Measurements from ENCODE around the gene IP6K1. TPM values are rescaled to one million over a fixed set of nuclear protein-coding genes. Genes with fewer than 3 reads are reported as not detected.

Gene IP6K1
- total RNA-seq, 1 donor from 2014 or later = 63.3 TPM

DNA sequence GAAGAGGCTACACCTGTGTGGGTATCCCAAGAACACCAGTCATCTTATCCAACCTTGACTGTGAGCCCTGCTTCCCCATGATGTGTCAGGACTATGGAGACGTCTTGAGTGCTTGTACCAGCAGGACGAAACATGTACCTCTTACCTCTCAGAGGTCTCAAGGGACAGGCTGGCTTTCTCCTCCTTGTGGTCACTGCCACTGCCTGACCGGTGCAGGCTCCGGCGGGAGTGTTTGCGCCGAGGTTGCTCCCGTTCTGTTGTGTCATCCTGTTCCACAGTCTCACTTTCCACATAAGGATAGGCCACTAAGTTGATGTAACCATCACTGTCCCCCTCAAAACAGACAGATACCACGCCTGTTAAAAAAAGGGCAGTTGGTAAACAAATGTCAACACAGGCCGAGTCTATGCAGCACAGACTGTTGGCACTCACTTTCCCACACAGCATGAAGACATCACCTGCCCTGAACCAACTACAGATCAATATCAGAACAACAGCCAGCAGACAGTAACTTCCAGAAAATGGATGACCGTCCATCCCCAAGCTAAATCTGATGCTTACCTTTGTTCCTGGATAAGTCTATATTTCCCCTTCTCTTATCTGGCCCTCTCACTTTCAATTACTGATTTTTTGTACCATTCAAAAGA, 48.2 kb downstream of the IP6K1 start:
- no peak overlapping the region for H3K27ac Mint-ChIP-seq (ENCODE audit: unreplicated experiment)

DNA sequence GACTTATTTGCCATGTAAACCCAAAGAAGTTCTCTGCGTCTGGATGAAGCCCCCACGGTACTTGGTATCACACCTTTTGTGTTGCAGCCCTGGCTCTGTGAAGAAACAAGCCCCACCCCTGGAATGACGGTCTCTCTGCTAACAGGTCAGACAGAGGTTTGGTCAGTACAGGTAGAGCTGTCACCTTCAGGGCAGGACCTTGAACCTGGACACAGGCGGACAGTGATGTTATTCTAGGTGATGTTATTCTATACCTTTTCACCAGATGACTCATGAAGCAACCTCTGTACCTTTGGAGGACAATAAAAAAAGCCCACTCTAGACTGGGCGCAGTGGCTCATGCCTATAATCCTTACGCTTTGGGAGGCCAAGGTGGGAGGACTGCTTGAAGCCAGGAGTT, 51.6 kb downstream of the IP6K1 start:
- H3K36me3 Mint-ChIP-seq (ENCODE audit: low read depth) = peaks cover 28% of the 10 kb centered on the region
- TF ChIP-seq, protein P1, sequence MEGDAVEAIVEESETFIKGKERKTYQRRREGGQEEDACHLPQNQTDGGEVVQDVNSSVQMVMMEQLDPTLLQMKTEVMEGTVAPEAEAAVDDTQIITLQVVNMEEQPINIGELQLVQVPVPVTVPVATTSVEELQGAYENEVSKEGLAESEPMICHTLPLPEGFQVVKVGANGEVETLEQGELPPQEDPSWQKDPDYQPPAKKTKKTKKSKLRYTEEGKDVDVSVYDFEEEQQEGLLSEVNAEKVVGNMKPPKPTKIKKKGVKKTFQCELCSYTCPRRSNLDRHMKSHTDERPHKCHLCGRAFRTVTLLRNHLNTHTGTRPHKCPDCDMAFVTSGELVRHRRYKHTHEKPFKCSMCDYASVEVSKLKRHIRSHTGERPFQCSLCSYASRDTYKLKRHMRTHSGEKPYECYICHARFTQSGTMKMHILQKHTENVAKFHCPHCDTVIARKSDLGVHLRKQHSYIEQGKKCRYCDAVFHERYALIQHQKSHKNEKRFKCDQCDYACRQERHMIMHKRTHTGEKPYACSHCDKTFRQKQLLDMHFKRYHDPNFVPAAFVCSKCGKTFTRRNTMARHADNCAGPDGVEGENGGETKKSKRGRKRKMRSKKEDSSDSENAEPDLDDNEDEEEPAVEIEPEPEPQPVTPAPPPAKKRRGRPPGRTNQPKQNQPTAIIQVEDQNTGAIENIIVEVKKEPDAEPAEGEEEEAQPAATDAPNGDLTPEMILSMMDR (conservative IDR thresholded peaks at IDR 0.05) = no peak
- H3K27me3 Mint-ChIP-seq (ENCODE audit: low read depth) = no peaks in the 10 kb centered on the region
- no peak overlapping the region for H3K4me3 Mint-ChIP-seq
- H3K27ac Mint-ChIP-seq (ENCODE audit: unreplicated experiment) = no peak overlapping the region
- DNase-seq (ENCODE audit: low read depth, low spot score) = no peak
- H3K4me1 Mint-ChIP-seq = no peaks in the 10 kb centered on the region
- H3K9me3 Mint-ChIP-seq = no peaks in the 10 kb centered on the region

More for the DNA sequence above, 48.2 kb downstream of the IP6K1 start:
- no peak overlapping the region for H3K4me3 Mint-ChIP-seq
- no peaks in the 10 kb centered on the region for H3K4me1 Mint-ChIP-seq
- TF ChIP-seq, protein P1 (conservative IDR thresholded peaks at IDR 0.05) = no peak
- H3K36me3 Mint-ChIP-seq (ENCODE audit: low read depth) = peaks cover 25% of the 10 kb centered on the region
- no peaks in the 10 kb centered on the region for H3K9me3 Mint-ChIP-seq
- no peaks in the 10 kb centered on the region for H3K27me3 Mint-ChIP-seq (ENCODE audit: low read depth)
- DNase-seq (ENCODE audit: low read depth, low spot score) = no peak

DNA sequence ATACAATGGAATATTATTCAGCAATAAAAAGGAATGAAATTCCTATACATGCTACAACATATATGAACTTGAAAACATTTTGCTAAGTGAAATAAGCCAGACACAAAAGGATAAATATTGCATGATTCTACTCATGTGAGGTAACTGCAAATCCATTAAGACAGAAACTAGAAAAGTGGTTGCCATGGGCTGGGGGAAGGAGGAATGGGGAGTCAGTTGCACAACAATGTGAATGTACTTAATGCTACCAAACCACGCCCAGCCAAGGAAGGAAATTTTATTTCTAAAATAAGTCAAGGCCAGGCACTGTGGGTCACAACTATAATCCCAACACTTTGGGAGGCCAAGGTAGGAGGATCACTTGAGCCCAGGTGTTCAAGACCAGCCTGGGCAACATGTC, 52.8 kb downstream of the IP6K1 start:
- no peaks in the 10 kb centered on the region for H3K9me3 Mint-ChIP-seq
- H3K27ac Mint-ChIP-seq (ENCODE audit: unreplicated experiment) = no peak overlapping the region

DNA sequence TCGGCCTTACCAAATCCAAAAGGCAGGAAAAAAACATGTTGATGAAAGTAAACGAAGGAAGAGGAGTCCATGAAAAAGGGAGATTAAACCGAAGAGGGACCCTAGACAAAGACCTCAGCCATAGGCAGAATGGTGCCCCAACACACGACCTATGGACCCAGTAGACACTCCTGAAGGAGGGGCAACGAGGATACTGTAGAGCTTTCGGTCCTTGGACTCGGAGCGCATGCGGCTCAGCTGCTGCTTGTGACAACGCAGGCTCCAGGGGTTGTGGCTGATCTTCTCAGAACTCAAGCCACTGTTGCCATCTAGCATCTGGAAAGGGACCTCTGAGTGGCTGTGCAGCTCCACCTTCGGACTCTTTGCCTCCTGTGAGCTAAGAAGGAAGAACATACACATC, 53.7 kb downstream of the IP6K1 start:
- Mint-ChIP-seq H3K27me3 (ENCODE audit: low read depth) (no peaks in the 10 kb centered on the region), H3K4me1 (no peaks in the 10 kb centered on the region), H3K36me3 (ENCODE audit: low read depth) (peaks cover 19% of the 10 kb centered on the region), H3K27ac (ENCODE audit: unreplicated experiment) (no peak overlapping the region), H3K4me3 (no peak overlapping the region), H3K9me3 (no peaks in the 10 kb centered on the region)
- no peak for DNase-seq (ENCODE audit: low read depth, low spot score)
- TF ChIP-seq, protein P1 (conservative IDR thresholded peaks at IDR 0.05) = no peak

More for the DNA sequence above, 52.8 kb downstream of the IP6K1 start:
- H3K4me3 Mint-ChIP-seq = no peak overlapping the region
- TF ChIP-seq, protein P1 (conservative IDR thresholded peaks at IDR 0.05) = no peak
- DNase-seq (ENCODE audit: low read depth, low spot score) = no peak
- peaks cover 27% of the 10 kb centered on the region for H3K36me3 Mint-ChIP-seq (ENCODE audit: low read depth)
- no peaks in the 10 kb centered on the region for H3K27me3 Mint-ChIP-seq (ENCODE audit: low read depth)
- H3K4me1 Mint-ChIP-seq = no peaks in the 10 kb centered on the region

DNA sequence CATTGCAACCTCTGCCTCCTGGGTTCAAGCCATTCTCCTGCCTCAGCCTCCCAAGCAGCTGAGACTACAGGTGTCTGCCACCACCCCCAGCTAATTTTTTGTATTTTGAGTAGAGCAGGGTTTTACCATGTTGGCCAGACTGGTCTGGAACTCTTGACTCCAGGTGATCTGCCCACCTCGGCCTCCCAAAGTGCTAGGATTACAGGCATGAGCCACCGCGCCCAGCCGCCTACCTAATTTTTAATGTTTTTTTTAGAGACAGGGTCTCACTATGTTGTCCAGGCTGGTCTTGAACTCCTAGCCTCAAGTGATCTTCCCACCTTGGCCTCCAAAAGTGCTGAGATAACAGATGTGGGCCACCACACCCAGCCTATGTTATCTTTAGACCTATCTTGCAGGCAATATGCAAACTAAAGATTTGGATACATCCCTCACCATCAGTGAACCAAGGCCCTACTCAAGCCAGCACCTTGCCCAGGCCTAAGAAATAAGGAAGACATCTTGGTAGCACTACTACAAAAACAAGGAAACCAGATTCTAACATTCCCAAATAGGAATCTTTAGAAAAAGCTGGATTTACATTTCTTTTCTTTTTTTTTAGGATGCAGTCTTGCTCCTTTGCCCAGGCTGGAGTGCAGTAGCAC, 56.3 kb downstream of the IP6K1 start:
- Mint-ChIP-seq H3K27me3 (ENCODE audit: low read depth) (no peaks in the 10 kb centered on the region), H3K9me3 (no peaks in the 10 kb centered on the region), H3K36me3 (ENCODE audit: low read depth) (peaks cover 9% of the 10 kb centered on the region), H3K4me1 (no peaks in the 10 kb centered on the region), H3K27ac (ENCODE audit: unreplicated experiment) (no peak overlapping the region), H3K4me3 (no peak overlapping the region)
- no peak for DNase-seq (ENCODE audit: low read depth, low spot score)
- TF ChIP-seq, protein P1 (conservative IDR thresholded peaks at IDR 0.05) = no peak
